HG02759 (cell line): ENCODE results near the gene GIN1.

Experiments used
- ATAC-seq: cut with Tn5 transposase; IDR thresholded peaks from one replicate; pipeline ENCODE4 v1.9.1; 2021; ENCODE audit warnings: mild to moderate bottlenecking, moderate library complexity; ENCODE audit not compliant: unreplicated experiment

The GIN1 gene

GRCh38 chr5:103041071-103041676 is 78.8 kb downstream of the GIN1 start:
- no peak for ATAC-seq

- ATAC-seq = no peak
Measured at GRCh38 chr5:103037673-103038455, 82.1 kb downstream of the GIN1 start.

- ATAC-seq = no peak
Measured at GRCh38 chr5:103036601-103037000, 83.3 kb downstream of the GIN1 start.
